T-cell (primary cell): ENCODE measurements around the gene KRT16. TPM values are rescaled to one million over a fixed set of nuclear protein-coding genes. Genes with fewer than 3 reads are reported as not detected.

Experiments
- ATAC-seq, 4 experiments: fragments of 200-7000 bp in 3 of 4; fragments of 150-1000 bp in 1 of 4; cut with Tn5 transposase; replicated peaks in 1 of 4; 1 replicate in 3 of 4; 2 replicates in 1 of 4; pipeline ENCODE4 v1.10.0; 2021; ENCODE audit warnings: moderate library complexity in 3 of 4, mild to moderate bottlenecking in 2 of 4, moderate number of reproducible peaks in 1 of 4
- CTCF ChIA-PET, 2 donors: fragments of 300-600 bp; sonication (Branson Sonifier 250); formaldehyde crosslinking; loops; one replicate each; lab custom pipeline; 2022; ENCODE audit warnings: antibody characterized with exemption in 2 of 2; lab: Charles Lee
- POLR2A ChIA-PET, 2 donors: fragments of 300-600 bp; sonication (Branson Sonifier 250); formaldehyde crosslinking; loops; one replicate each; lab custom pipeline; 2022; ENCODE audit warnings: antibody characterized with exemption in 2 of 2; lab: Charles Lee
- DNase-seq, 35 experiments: peaks; one replicate each; pipeline versions ENCODE4 v3.0.0 to v3.0.0-alpha.2; 2013 to 2023
- H3K27ac ChIP-seq: one replicate; pipeline ENCODE4 v1.5.1; 2013; ENCODE audit warnings: low read length
- H3K27me3 ChIP-seq, 2 experiments: replicated peaks in 1 of 2; 1 replicate in 1 of 2; 2 replicates in 1 of 2; pipeline versions ENCODE4 v1.6.1 to v1.7.0; 2013; ENCODE audit warnings: low read length in 1 of 2, mixed read lengths in 1 of 2; ENCODE audit not compliant: control insufficient read depth in 2 of 2, insufficient read depth in 2 of 2; ENCODE audit errors: extremely low read depth in 1 of 2
- H3K36me3 ChIP-seq, 2 donors: 1 replicate in 1 of 2; 2 replicates in 1 of 2; pipeline versions ENCODE4 v1.6.1 to v1.7.0; 2013; ENCODE audit warnings: low read length in 1 of 2; ENCODE audit not compliant: control insufficient read depth in 2 of 2, insufficient read depth in 1 of 2; ENCODE audit errors: extremely low read depth in 1 of 2
- H3K4me1 ChIP-seq, 2 experiments: 1 replicate in 1 of 2; 2 replicates in 1 of 2; pipeline versions ENCODE4 v1.6.1 to v1.7.0; 2013; ENCODE audit warnings: low read length in 2 of 2, mixed read lengths in 1 of 2; ENCODE audit not compliant: insufficient read depth in 2 of 2, control insufficient read depth in 1 of 2; ENCODE audit errors: extremely low read depth in 1 of 2
- H3K4me3 ChIP-seq, 2 donors: 1 replicate in 1 of 2; 2 replicates in 1 of 2; pipeline versions ENCODE4 v1.5.1 to v1.7.0; 2013; ENCODE audit warnings: mild to moderate bottlenecking in 2 of 2, low read length in 1 of 2, moderate library complexity in 1 of 2; ENCODE audit not compliant: control insufficient read depth in 1 of 2; ENCODE audit errors: extremely low read depth in 1 of 2
- H3K9me3 ChIP-seq: 2 replicates; pipeline ENCODE4 v1.7.0; 2013
- H3K27ac Mint-ChIP-seq, 2 donors: one replicate each; pipeline ENCODE4 v1.8.0; 2020 to 2021; ENCODE audit warnings: mild to moderate bottlenecking in 2 of 2, mixed read lengths in 2 of 2
- H3K27me3 Mint-ChIP-seq, 2 donors: one replicate each; pipeline ENCODE4 v1.8.0; 2021 to 2022; ENCODE audit warnings: mixed read lengths in 2 of 2
- H3K36me3 Mint-ChIP-seq: one replicate; pipeline ENCODE4 v1.8.0; 2021; ENCODE audit warnings: mixed read lengths
- H3K4me1 Mint-ChIP-seq, 3 donors: one replicate each; pipeline ENCODE4 v1.8.0; 2020 to 2022; ENCODE audit warnings: mixed read lengths in 3 of 3, mild to moderate bottlenecking in 1 of 3
- H3K4me3 Mint-ChIP-seq, 3 donors: one replicate each; pipeline ENCODE4 v1.8.0; 2020 to 2022; ENCODE audit warnings: mild to moderate bottlenecking in 3 of 3, mixed read lengths in 3 of 3, moderate library complexity in 3 of 3
- H3K9me3 Mint-ChIP-seq, 3 donors: one replicate each; pipeline ENCODE4 v1.8.0; 2020 to 2022; ENCODE audit warnings: mixed read lengths in 3 of 3
- WGBS: methylation state at CpG from one replicate; pipeline ENCODE4 v1.1.5; 2013; ENCODE audit warnings: missing lambda C conversion rate; ENCODE audit not compliant: insufficient coverage; 5-methylcytosine and 5-hydroxymethylcytosine counted together
- total RNA-seq, 35 experiments: library from RNA in 6 of 35; stranded (reverse) in 6 of 35; fragments of 120-200 nt in 1 of 35; gene quantifications; one replicate each; pipeline versions ENCODE4 v1.2.1 to v1.2.4 and lab custom pipeline; 2013 to 2026

KRT16 gene
- total RNA-seq, 5 donors from 2014 or later (not counting 1 experiment from before 2014, with no cell fraction given): not detected

DNA sequence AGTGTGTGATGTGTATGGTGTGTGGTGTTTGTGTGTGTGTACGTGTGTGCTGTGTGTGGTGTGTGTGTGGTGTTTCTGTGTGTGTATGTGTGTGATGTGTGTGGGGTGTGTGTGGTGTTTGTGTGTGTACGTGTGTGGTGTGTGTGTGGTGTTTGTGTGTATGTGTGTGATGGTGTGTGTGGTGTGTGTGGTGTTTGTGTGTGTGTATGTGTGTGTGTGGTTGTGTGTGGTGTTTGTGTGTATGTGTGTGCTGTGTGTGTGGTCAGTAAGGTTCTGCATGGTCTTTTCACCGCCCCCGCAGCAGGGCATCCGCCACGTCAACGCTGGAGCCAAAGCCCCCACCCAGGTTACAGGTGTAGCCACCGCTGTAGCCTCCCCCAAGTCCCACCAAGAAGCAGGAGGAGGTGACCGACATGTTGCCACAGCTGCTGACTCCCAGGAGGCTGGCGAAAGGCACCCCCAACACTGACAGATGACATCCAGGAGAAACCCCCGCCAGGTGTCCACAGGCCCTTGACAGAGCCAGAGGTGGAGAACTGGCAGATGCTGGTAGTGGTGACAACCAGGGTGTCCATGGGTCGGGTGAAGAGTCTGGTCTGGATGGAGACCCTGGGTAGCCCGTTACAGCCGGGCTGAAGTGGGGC, 21.1 kb upstream of the KRT16 start:
- Histone ChIP-seq H3K36me3 (no peaks in the 10 kb centered on the region), H3K4me3 (no peak overlapping the region), H3K27ac (no peak overlapping the region), H3K27me3 (peaks cover 0 to 10% of the 10 kb centered on the region in 2 experiments), H3K4me1 (no peaks in the 10 kb centered on the region), H3K9me3 (no peaks in the 10 kb centered on the region)
- ChIA-PET POLR2A (no interaction called here), CTCF (no interaction called here)
- ATAC-seq (no peak), DNase-seq (no peak)
- H3K4me3 Mint-ChIP-seq: no peak overlapping the region
- WGBS: 94% methylated on average over 2 of the region's 14 CpGs
- H3K4me1 Mint-ChIP-seq: no peaks in the 10 kb centered on the region
- no peaks in the 10 kb centered on the region for H3K36me3 Mint-ChIP-seq
- no peak overlapping the region for H3K27ac Mint-ChIP-seq
- no peaks in the 10 kb centered on the region for H3K9me3 Mint-ChIP-seq
- H3K27me3 Mint-ChIP-seq: peaks cover 0 to 1% of the 10 kb centered on the region in 2 donors

DNA sequence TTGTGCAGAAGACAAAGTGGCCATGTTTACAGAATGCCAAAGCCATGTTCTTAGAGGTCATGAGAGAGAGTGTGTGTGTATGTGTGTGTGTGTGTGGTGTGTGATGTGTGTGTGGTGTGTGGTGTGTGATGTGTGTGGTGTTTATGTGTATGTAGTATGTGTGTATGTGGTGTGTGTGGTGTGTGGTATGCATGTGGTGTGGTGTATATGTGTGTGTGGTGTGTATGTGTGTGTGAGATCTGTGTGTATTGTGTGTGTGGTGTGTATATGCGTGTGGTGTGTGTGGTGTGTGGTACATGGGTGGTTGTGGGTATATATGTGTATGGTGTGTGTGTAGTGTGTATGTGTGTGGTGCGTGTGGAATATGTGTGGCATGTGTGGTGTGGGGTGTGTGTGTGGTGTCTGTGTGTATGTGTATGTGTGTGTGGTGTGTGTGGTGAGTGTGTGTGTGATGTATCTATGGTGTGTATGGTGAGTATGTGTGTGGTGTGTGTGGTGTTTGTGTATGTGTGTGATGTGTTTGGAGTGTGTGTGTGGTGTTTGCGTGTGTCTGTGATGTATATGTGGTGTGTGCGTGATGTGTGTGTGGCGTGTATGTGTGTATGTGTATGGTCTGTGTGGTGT, 20.0 kb upstream of the KRT16 start:
- CTCF ChIA-PET: no interaction called here
- no peak overlapping the region for H3K4me3 ChIP-seq
- peaks cover 0 to 18% of the 10 kb centered on the region in 2 experiments for H3K27me3 ChIP-seq
- H3K9me3 Mint-ChIP-seq: no peaks in the 10 kb centered on the region
- H3K27me3 Mint-ChIP-seq: peaks cover 0 to 4% of the 10 kb centered on the region in 2 donors
- DNase-seq (no peak), ATAC-seq (no peak)
- H3K36me3 ChIP-seq: no peaks in the 10 kb centered on the region
- 77% methylated on average over 5 of the region's 5 CpGs for WGBS
- no peak overlapping the region for H3K27ac Mint-ChIP-seq
- no peaks in the 10 kb centered on the region for H3K9me3 ChIP-seq
- H3K36me3 Mint-ChIP-seq: no peaks in the 10 kb centered on the region
- no peak overlapping the region for H3K4me3 Mint-ChIP-seq
- H3K4me1 ChIP-seq: no peaks in the 10 kb centered on the region
- POLR2A ChIA-PET: no interaction called here
- H3K4me1 Mint-ChIP-seq: no peaks in the 10 kb centered on the region
- no peak overlapping the region for H3K27ac ChIP-seq

DNA sequence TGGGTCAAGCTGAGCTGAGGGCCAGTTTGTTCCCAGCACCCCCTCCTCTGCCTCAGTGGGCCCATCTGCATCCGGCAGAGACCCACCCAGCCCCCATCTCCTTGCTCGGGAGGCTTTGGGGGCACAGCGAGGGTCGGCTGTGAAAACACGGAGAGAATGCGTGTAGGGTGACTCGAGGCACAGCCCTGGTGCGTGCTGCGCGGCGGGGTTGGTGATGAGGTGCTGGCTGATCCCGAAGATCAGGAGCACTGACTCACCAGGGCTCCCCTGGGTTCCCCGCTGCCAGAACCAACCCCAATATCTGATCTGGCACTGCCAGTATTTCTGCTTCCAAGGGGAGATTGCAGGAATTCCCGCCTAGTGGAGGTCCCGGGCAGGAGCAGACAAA, 19.3 kb upstream of the KRT16 start:
- POLR2A ChIA-PET: no interaction called here
- Mint-ChIP-seq H3K4me3 (no peak overlapping the region), H3K9me3 (no peaks in the 10 kb centered on the region), H3K36me3 (no peaks in the 10 kb centered on the region), H3K4me1 (no peaks in the 10 kb centered on the region), H3K27me3 (peaks cover 0 to 9% of the 10 kb centered on the region in 2 donors), H3K27ac (no peak overlapping the region)
- no peak overlapping the region for H3K4me3 ChIP-seq
- peaks cover 0 to 20% of the 10 kb centered on the region in 2 experiments for H3K27me3 ChIP-seq
- CTCF ChIA-PET: no interaction called here
- no peaks in the 10 kb centered on the region for H3K4me1 ChIP-seq
- H3K9me3 ChIP-seq: no peaks in the 10 kb centered on the region
- no peaks in the 10 kb centered on the region for H3K36me3 ChIP-seq
- 89% methylated on average over 7 of the region's 15 CpGs for WGBS
- H3K27ac ChIP-seq: no peak overlapping the region
- DNase-seq: no peak
- no peak for ATAC-seq

DNA sequence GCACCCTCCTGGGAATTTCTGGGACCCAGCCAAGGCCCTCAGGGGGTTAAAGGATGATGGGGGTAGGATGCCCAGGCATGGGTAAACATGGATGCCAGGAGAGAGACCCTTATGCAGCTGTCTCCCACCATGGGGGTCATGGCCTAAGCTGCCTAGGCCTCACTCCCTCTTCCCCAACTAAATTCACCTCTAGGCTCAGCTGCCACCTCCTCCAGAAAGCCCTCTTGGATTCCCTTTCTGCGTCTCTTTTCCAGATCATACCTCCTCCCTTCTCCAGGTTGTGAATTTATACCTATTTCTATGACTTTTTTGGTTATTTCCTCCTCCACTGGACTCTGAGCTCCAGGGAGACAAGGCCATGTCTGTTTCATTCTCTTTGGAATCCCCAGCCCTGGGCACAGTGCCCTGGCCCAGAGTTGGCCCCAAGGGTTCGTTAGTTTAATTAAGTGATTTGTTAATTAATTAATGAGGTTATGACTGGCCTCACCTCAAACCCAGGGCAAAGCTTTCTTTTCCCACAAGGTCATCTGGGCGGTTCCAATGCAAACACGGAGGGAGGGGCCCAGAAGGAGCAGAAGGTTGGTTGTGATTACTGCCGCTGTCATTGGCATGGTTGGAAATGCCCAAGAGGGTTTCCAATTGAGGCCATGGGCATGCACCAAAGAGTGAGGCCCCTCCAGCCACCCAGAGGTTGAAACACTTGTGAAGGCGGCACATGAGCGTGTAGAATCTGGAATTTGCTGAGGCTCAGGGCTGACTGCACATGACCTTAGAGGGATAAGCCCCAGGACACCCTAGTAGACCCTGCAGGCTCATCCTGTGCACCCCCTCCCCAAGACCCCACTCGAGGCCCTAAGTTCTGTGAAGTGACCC, 18.7 kb upstream of the KRT16 start:
- WGBS: 87% methylated on average over 6 of the region's 8 CpGs
- Histone ChIP-seq H3K4me1 (no peaks in the 10 kb centered on the region), H3K27me3 (peaks cover 0 to 16% of the 10 kb centered on the region in 2 experiments), H3K36me3 (no peaks in the 10 kb centered on the region), H3K4me3 (no peak overlapping the region), H3K27ac (no peak overlapping the region), H3K9me3 (no peaks in the 10 kb centered on the region)
- ATAC-seq (no peak), DNase-seq (no peak)
- Mint-ChIP-seq H3K27ac (no peak overlapping the region), H3K27me3 (peaks cover 0 to 9% of the 10 kb centered on the region in 2 donors), H3K4me1 (no peaks in the 10 kb centered on the region), H3K36me3 (no peaks in the 10 kb centered on the region), H3K4me3 (no peak overlapping the region), H3K9me3 (no peaks in the 10 kb centered on the region)
- POLR2A ChIA-PET: no interaction called here
- CTCF ChIA-PET: no interaction called here

DNA sequence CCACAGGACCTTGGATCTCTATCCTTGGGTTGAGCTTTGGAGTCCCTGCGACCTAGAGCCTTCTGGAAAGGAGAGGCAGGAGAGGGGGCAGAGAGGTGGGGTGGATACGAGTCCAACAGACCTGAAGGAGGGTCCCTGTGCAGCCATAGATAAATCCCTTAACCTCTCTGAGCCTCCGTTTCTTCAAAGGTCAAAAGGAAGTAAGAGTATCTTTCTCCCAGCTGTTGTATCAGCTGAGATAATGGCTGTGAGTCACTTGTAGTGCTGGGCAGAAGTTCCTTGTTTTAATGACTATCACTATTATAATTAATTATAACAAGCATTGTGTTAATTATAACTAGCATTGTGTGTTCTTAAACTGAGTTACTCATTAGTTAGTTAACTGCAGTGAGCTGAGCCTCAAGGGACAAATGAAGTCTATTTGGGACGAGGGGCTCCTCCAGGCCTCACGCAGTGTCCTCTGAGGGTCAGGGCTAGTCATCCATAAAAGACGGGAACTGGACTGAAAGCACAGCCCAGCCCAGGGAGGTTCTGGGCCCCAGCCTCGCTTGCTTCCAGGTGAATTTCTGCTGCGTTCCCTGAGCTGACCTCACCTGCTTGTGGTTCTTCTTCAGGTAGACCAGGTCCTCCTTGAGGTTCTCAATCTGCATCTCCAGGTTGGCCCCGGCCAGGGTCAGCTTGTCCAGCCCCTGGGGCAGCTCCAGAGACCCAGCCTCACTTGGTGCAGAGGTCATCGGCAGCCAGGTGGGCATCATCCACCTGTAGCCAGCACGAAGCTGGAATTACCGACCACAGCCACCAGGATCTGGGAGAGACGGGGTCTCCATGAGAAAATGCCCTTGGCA, 17.5 kb upstream of the KRT16 start:
- Mint-ChIP-seq H3K36me3 (no peaks in the 10 kb centered on the region), H3K27ac (no peak overlapping the region), H3K9me3 (no peaks in the 10 kb centered on the region), H3K4me3 (no peak overlapping the region), H3K27me3 (peaks cover 0 to 14% of the 10 kb centered on the region in 2 donors), H3K4me1 (no peaks in the 10 kb centered on the region)
- DNase-seq: no peak
- ChIA-PET CTCF (no interaction called here), POLR2A (interaction anchor here in 1 of 2 donors (0.5 kb wide), 1 partner anchor 848 kb away, joined by 3 read pairs; the partner anchor contains the start of gene KRT27)
- no peak overlapping the region for H3K27ac ChIP-seq
- H3K4me1 ChIP-seq: no peaks in the 10 kb centered on the region
- H3K27me3 ChIP-seq: peaks cover 0 to 15% of the 10 kb centered on the region in 2 experiments
- no peaks in the 10 kb centered on the region for H3K36me3 ChIP-seq
- H3K4me3 ChIP-seq: no peak overlapping the region
- no peak for ATAC-seq
- WGBS: 78% methylated on average over 10 of the region's 13 CpGs
- H3K9me3 ChIP-seq: no peaks in the 10 kb centered on the region

DNA sequence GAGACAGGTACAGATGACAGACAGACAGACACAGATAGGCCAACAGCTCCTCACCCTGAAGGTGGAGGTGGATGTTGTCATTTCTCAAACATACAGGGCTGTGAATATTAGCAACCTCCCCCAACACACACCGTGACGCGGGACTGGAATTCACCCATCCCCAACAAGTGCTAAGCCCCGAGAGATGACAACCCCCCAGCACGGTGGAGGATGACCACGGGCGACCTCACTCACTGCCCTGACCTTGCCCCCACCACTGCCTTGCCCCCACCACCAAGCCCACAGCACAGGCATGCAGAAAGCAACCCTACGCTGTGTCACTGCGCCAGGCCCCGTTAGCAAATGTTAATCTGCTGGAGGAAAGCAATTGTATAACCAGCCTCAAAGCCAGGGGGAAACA, 16.7 kb upstream of the KRT16 start:
- H3K36me3 Mint-ChIP-seq: no peaks in the 10 kb centered on the region
- H3K9me3 Mint-ChIP-seq: no peaks in the 10 kb centered on the region
- peaks cover 0 to 16% of the 10 kb centered on the region in 2 donors for H3K27me3 Mint-ChIP-seq
- CTCF ChIA-PET: no interaction called here
- H3K4me1 ChIP-seq: no peaks in the 10 kb centered on the region
- H3K9me3 ChIP-seq: no peaks in the 10 kb centered on the region
- no peaks in the 10 kb centered on the region for H3K4me1 Mint-ChIP-seq
- H3K36me3 ChIP-seq: no peaks in the 10 kb centered on the region
- H3K27me3 ChIP-seq: peaks cover 0 to 20% of the 10 kb centered on the region in 2 experiments
- 84% methylated on average over 7 of the region's 10 CpGs for WGBS
- H3K4me3 Mint-ChIP-seq: no peak overlapping the region
- no peak overlapping the region for H3K4me3 ChIP-seq
- ATAC-seq: no peak
- no peak overlapping the region for H3K27ac ChIP-seq
- H3K27ac Mint-ChIP-seq: no peak overlapping the region
- no peak for DNase-seq
- POLR2A ChIA-PET: no interaction called here
